ENCODE results near the gene GLRX. TPM values are rescaled to one million over a fixed set of nuclear protein-coding genes. Genes with fewer than 3 reads are reported as not detected.
"Not testable (repeated sequence)": the region's sequence is repeated elsewhere in the genome, so short reads cannot be mapped to it uniquely, and the experiment has no call there.

GLRX gene
- polyA plus RNA-seq, 2 of the 4 experiments (the other 2 are of a cell fraction), result 106 to 329 TPM

- no peak for TF ChIP-seq RAD21 (conservative IDR thresholded peaks at IDR 0.05 in 1 of 2, IDR thresholded peaks at IDR 0.05 in 1 of 2)
- TF ChIP-seq JUN (IDR thresholded peaks at IDR 0.05), result no peak
- no peak for TF ChIP-seq ZNF302 (CRISPR knock-in tag; IDR thresholded peaks at IDR 0.05)
Observed at GRCh38 chr5:95871146-95871806, 48.8 kb upstream of the GLRX start (continued).

GRCh38 chr5:95870105-95870672, 47.7 kb upstream of the GLRX start:
- TF ChIP-seq CHD2 (IDR thresholded peaks at IDR 0.05; ENCODE audit: low read length, partially characterized antibody) (no peak), HDAC2 (IDR thresholded peaks at IDR 0.05) (no peak), HOXB5 (CRISPR knock-in tag; IDR thresholded peaks at IDR 0.05) (no peak), FOXS1 (CRISPR knock-in tag; IDR thresholded peaks at IDR 0.05) (no peak), GATA3 (IDR thresholded peaks at IDR 0.05; ENCODE audit: borderline replicate concordance) (no peak), MAFK (IDR thresholded peaks at IDR 0.05; ENCODE audit: partially characterized antibody) (no peak), HOXA7 (CRISPR knock-in tag; IDR thresholded peaks at IDR 0.05) (no peak), BHLHE40 (IDR thresholded peaks at IDR 0.05; ENCODE audit: low read depth, low read length) (no peak), SMC3 (IDR thresholded peaks at IDR 0.05) (no peak), CBX8 (IDR thresholded peaks at IDR 0.05) (no peak), ZC3H11A (IDR thresholded peaks at IDR 0.05) (no peak), JUN (IDR thresholded peaks at IDR 0.05) (no peak), HEYL (CRISPR knock-in tag; IDR thresholded peaks at IDR 0.05) (no peak), MAX (IDR thresholded peaks at IDR 0.05) (no peak), CHD4 (IDR thresholded peaks at IDR 0.05; ENCODE audit: borderline replicate concordance) (no peak), FOSL2 (IDR thresholded peaks at IDR 0.05) (no peak), FOSL2 (CRISPR knock-in tag; IDR thresholded peaks at IDR 0.05) (no peak), JUNB (IDR thresholded peaks at IDR 0.05) (no peak; the same call in 1 of the 2 replicates)
- TF ChIP-seq, protein P1, sequence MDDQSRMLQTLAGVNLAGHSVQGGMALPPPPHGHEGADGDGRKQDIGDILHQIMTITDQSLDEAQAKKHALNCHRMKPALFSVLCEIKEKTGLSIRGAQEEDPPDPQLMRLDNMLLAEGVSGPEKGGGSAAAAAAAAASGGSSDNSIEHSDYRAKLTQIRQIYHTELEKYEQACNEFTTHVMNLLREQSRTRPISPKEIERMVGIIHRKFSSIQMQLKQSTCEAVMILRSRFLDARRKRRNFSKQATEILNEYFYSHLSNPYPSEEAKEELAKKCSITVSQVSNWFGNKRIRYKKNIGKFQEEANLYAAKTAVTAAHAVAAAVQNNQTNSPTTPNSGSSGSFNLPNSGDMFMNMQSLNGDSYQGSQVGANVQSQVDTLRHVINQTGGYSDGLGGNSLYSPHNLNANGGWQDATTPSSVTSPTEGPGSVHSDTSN (IDR thresholded peaks at IDR 0.05), result no peak
- FAIRE-seq (no peak), DNase-seq (ENCODE audit: low read depth in 1 of 2, low spot score in 1 of 2) (no peak), ATAC-seq (peak; percentile 46 to 56; a peak in 2 of 6 replicates)
- Histone ChIP-seq H3K9me3 (no peaks in the 10 kb centered on the region), H3K4me3 (no peak overlapping the region), H3K4me1 (peaks cover 13% of the 10 kb centered on the region), H3K4me2 (peak overlapping the region; percentile 15; the same call in 2 of the 3 replicates), H3K27ac (peak overlapping the region; percentile 29 to 64; a peak in 4 of 6 replicates)
- POLR2A ChIA-PET, result no interaction called here
- CTCF ChIA-PET, result interaction anchor here (0.8 to 2.2 kb wide), 7 partner anchors 9 to 475 kb away, joined by 3 to 7 read pairs (median 3); no protein-coding TSS in a partner anchor
- 60% methylated on average over 1 of the region's 1 CpG for WGBS (ENCODE audit: missing lambda C conversion rate)

DNA sequence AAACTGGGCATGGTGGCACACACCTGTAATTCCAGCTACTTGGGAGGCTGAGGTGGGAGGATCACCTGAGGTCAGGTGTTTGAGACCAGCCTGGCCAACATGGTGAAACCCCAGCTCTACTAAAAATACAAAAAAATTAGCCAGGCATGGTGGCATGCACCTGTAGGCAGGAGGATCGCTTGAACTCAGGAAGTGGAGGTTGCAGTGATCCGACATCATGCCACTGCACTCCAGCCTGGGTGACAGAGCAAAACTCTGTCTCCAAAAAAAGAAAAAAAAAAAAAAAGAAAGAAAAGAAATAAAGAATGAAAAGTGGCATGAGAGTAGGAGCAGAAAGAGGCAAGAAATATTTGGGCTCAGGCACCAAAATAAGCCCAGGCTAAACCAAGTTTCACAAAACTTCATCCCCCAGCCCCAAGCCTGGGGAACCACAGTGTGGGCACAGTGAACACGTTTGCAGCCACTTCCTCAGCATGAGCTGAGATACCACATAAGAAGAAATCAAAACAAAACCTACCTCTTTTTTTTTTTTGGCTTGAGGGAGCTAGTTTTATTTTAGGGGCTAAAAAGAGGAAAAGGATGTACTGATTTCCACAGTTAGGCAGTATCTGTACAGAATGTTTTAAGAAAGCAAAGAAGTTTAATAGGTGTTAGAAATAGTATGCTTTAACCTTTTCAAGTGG, 46.8 kb upstream of the GLRX start:
- H3K9me3 ChIP-seq; POLR2A ChIA-PET; H3K4me2 ChIP-seq; ATAC-seq; H3K27ac ChIP-seq; H3K4me3 ChIP-seq; FAIRE-seq; DNase-seq (ENCODE audit: low read depth in 1 of 2, low spot score in 1 of 2): not testable (repeated sequence)
- WGBS (ENCODE audit: missing lambda C conversion rate), result 70% methylated on average over 3 of the region's 3 CpGs
- peaks cover 19% of the 10 kb centered on the region for H3K4me1 ChIP-seq
- CTCF ChIA-PET, result interaction anchor here (1.1 to 2.2 kb wide), 6 partner anchors 8 to 476 kb away, joined by 3 to 7 read pairs (median 4); no protein-coding TSS in a partner anchor

DNA sequence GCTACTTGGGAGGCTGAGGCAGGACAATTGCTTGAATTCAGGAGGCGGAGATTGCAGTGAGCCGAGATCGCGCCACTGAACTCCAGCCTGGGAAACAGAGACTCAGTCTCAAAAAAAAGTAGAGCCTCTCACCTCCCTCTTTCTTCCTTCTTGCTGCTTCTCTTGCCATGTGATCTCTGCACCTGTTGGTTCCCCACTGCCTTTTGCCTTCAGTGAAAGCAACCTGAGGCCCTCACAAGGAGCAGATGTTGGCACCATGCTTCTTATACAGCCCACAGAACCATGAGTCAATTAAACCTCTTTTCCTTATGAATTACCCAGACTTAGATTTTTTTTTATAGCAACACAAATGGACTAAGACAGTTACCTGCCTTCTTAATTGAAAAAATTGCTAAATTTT, 45.6 kb upstream of the GLRX start:
- ChIA-PET POLR2A (no interaction called here), CTCF (interaction anchor here (1.2 to 2.2 kb wide), 4 partner anchors 9 to 468 kb away, joined by 3 to 7 read pairs (median 4); no protein-coding TSS in a partner anchor)
- DNase-seq (ENCODE audit: low read depth in 1 of 2, low spot score in 1 of 2) (no peak), FAIRE-seq (no peak), ATAC-seq (no peak)
- H3K4me2 ChIP-seq, result no peak overlapping the region
- H3K27ac ChIP-seq, result no peak overlapping the region
- peaks cover 24% of the 10 kb centered on the region for H3K4me1 ChIP-seq
- no peaks in the 10 kb centered on the region for H3K9me3 ChIP-seq
- TF ChIP-seq FOXS1 (CRISPR knock-in tag; IDR thresholded peaks at IDR 0.05) (no peak), HOXB5 (CRISPR knock-in tag; IDR thresholded peaks at IDR 0.05) (no peak), CTCF (IDR thresholded peaks at IDR 0.05) (no peak), KDM5A (IDR thresholded peaks at IDR 0.05) (no peak), GATA3 (IDR thresholded peaks at IDR 0.05; ENCODE audit: borderline replicate concordance) (no peak), CEBPB (IDR thresholded peaks at IDR 0.05) (no peak), HMGXB4 (CRISPR knock-in tag; IDR thresholded peaks at IDR 0.05; ENCODE audit: borderline replicate concordance) (no peak)
- WGBS (ENCODE audit: missing lambda C conversion rate), result 94% methylated on average over 4 of the region's 4 CpGs
- no peak overlapping the region for H3K4me3 ChIP-seq

All from A549 (cell line).